GM18858 (cell line): ENCODE measurements around the gene KLHDC10.
"Not testable (repeated sequence)": the region's sequence is repeated elsewhere in the genome, so short reads cannot be mapped to it uniquely, and the experiment has no call there.

Experiments
- ATAC-seq: cut with Tn5 transposase; IDR thresholded peaks from one replicate; pipeline ENCODE4 v1.9.1; 2021; ENCODE audit not compliant: unreplicated experiment

KLHDC10 gene

GRCh38 chr7:130139193-130139960 lies 69.0 kb downstream of the KLHDC10 start:
- ATAC-seq, result no peak

DNA sequence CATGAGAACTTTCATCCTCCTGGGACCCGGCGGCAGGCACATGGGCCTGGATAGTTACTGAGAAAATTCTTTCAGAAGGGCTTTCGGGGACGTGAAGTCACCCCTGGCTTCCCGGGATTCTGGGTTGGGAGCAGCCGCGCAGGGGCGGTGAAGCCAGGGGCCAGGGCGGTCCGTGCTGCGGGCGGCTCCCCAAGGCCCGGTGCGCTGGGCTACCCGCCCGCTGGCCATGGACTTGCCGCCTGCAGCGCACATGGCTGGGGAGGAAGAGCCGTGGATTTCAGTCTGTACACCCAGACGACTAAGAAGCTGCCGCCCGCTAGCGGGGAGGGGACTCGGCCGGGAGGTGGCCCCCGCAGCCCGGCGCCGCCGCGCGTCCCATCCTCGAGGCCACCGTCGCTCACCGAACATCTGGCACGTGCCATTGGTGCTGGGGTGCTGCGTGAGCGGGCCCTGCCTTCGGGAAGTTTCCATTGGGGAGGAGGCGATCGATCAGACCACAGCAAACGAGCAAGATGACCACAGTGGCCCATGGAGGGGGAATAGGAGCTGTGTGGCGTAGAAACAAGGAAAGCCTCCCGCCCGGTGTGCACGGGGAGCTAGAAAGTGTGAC lies 70.3 kb downstream of the KLHDC10 start:
- ATAC-seq, result no peak

DNA sequence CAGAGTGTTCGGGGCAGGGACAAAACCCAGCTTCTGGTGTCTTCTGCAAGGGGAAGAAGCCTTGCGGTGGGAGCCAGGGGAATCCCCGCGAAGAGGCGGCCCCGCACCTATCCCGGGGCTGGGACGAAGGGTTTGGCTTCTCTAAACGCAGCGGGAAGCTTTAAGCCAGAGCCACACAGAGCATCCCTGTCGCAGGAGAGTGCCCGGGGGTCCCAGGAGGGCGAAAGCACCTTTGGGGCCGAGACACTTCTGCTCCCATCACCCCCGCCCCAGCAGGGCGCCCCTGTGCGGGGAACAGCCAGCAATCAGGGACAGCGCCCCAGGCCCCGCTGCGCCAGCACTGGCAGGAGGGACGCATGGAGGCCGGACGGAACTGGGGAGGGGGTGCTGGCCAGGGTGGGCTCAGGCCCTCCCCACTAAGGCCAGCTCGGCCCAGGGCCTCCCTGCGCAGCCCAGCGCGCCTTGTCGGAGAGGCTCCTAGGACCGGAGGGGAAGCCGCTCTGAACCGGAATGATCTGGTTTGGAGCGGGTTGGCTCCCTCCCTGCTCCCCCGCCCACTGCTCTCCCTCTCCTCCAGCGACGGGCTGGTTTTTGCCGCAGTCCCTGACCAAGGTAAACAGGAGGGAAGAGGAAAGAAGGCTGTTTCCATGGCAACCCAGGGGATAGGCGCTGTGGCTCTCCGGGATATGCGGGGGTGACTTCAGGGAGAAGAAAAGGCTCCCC lies 71.0 kb downstream of the KLHDC10 start:
- peak; percentile 47 for ATAC-seq

DNA sequence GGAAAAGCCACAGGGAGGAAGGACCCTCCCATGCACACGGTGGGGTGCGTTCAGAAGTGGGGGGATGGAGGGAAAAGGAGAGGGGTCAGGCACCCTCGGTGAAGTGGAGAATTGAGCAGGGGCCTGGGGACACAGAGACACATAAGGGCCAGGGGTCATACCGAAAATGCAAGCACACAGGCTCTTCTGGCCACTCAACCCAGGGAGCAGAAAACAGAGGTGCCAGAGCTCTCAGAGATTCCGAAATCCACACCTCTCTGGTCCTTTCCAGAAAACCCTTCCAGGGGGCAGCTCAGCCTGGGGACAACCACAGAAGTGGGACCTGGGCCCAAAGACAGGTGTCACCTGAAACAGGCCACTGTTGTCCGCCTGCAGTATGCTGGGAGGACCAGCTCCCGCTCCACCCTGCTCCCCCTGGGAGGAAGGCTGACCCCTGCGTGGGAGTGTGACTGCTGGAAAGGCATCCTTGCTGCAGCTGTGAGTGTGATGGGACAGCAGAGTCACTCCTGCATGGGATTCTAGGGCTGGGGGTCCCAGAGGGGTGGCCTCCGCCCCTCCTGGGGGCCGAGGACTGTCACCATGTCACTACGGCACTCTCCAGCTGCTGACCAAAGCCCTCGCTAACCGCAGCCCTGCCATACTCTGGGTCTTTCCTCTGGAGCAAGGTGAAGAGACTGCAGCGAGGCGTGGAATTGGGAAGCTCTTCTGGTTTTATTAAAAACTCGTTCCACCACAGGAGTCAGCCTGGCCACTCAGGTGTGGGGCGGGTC lies 71.7 kb downstream of the KLHDC10 start:
- no peak for ATAC-seq

GRCh38 chr7:130142654-130143333 lies 72.5 kb downstream of the KLHDC10 start:
- ATAC-seq, result no peak

DNA sequence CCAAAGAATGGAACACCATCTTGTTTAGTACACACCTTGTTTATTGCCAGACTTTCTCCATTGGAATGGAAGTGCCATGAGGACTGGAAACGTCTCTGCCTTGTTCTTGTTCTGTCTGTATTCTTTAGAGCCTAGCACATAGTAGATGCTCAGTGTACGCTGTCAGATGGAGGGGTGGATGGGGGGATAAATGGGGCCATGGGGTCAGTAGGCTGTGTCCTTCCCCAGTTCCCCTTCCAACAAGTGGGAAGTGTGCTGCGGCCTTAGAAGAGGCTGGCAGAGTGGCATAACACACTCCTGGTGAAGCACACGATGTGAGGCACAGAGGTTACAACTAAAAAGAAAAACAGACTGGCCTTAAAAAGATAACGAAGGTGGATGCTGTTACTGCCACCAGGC lies 73.0 kb downstream of the KLHDC10 start:
- no peak for ATAC-seq

DNA sequence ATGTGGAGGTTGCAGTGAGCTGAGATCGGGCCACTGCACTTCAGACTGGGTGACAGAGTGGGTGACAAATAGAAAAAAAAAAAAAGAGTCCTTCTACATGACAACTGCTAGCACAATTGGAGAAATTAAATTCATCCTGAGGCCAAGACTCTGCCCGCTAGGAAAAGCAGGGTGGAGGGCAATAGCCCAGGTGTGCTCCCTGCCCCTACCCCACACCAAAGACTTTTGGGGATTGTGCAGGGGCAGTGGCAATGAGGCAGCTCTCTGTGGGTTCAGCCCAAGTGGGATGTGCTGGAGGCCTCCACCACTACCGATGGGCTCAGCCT lies 73.6 kb downstream of the KLHDC10 start:
- ATAC-seq, result no peak

DNA sequence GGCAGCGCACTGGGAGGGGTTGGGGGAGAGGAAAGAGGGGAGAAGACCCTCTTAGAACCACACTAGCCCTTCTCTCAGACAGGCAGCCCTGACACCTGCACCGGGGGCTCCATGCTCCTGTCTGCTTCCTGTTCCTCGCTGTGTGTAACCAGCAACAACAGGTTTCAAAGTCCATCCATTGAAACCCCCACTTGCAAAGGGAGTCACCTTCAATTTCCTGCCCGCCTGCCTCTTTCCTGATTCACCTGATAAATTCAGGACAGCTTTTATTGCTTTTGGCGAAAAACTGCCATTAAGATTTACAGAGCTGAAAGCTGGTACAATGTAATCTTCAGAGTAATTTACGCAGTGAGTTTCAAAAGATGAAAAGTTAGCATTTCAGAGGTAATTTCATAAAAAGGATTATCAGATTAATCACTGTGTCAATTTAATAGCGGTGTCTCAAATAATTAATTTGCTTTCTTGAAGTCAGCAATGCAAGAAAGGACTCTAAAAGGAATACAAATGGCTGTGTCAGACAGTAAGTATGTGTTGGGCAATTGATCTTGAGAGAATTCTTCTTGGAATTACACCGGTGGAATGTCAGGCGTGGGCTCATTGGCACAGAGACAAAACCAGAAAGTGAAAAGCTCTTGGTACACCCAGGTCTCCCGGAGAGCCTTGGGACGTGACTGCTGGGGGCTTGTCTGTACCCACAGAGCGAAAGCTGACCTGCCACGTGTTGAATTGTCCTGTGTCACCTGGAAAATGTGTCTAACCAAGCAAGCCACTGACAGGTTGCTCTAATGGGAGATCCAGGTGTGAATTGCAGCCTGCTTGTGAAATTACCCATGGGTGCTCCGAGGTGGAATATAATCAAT lies 74.2 kb downstream of the KLHDC10 start:
- no peak for ATAC-seq

DNA sequence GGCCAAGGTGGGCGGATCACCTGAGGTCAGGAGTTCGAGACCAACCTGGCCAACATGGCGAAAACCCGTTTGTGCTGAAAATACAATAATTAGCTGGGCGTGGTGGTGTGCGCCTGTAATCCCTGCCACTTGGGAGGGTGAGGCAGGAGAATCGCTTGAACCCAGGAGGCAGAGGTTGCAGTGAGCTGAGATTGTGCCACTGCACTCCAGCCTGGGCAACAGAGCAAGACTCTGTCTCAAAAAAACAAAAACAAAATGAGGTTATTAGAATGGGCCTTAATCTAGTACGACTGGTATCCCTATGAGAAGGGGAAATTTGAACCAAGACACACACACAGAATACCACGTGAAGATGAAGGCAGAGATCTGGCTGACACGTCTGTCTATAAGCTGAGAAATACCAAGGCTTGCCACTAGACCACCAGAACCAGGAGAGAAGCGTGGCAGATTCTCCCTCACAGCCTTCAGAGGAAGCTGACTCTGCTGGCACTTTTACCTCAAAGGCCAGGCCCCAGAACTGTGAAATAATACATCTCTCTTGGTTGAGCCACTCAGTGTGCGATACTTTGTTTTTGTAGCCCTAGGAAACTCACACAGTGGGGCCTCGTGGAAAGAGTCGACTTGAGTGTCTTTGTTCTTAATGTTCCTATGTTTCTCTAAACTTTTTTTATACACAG lies 75.2 kb downstream of the KLHDC10 start:
- ATAC-seq, result no peak

DNA sequence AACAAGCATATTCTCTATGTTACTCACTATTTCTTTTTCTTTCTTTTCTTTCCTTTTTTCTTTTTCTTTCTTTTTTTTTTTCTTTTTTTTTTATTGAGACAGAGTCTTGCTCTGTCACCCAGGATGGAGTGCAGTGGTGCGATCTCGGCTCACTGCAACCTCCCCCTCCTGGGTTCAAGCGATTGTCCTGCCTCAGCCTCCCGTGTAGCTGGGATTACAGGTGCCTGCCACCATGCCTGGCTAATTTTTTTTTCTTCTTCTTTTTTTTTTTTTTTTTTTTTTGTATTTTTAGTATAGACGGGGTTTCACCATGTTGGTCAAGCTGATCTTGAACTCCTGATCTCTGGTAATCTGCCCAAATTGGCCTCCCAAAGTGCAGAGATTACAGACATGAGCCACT lies 75.8 kb downstream of the KLHDC10 start:
- not testable (repeated sequence) for ATAC-seq

- no peak for ATAC-seq
Observed at GRCh38 chr7:130146693-130147405, 76.5 kb downstream of the KLHDC10 start.

DNA sequence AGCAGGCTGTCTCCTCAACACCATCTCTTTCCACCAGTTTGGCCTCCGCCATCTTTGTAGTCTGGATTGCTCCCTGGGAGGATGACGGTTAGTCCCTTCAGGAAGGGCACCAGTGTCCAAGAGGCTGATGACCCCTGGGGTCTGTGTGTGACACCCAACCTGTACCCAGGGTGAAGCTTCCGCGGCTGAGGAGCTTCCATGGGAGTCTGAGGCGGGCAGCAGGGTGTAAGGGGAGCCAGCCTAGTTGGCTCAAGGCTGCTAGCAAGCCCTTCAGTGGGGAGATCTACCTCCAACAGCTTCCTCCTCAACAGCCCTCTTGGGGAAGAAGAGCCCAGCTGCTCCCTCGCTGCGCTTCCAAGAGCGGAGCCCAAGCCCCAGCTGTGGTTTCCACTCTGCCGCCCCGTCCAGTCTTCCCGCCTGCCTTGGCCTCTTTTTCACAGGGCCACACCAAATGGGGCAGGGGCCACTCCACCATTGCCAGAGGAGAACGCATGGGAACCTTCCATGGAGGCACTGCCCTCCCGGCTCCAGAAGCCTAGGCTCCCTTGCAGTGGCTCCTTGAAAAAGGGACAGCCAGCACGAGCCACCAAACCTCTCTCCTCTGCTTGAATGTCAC lies 77.5 kb downstream of the KLHDC10 start:
- no peak for ATAC-seq

DNA sequence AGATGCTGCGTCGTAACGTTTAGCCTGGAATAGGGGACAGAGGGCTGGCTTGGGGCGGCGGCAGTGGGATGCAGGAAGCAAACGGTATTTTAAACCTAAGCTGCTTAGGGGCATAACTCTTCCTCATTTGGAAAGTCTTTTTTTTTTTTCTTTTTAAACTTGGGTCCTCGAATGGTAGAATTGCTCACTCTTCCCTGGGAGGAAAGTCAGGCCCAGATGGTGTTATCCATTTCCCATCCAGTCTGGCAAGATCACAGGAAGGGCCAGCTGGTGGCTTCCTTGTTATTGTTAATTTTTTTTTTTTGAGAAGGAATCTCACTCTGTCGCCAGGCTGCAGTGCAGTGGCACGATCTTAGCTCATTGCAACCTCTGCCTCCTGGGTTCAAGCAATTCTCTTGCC lies 78.2 kb downstream of the KLHDC10 start:
- no peak for ATAC-seq

- no peak for ATAC-seq
Observed at GRCh38 chr7:130149281-130150139, 79.2 kb downstream of the KLHDC10 start.

DNA sequence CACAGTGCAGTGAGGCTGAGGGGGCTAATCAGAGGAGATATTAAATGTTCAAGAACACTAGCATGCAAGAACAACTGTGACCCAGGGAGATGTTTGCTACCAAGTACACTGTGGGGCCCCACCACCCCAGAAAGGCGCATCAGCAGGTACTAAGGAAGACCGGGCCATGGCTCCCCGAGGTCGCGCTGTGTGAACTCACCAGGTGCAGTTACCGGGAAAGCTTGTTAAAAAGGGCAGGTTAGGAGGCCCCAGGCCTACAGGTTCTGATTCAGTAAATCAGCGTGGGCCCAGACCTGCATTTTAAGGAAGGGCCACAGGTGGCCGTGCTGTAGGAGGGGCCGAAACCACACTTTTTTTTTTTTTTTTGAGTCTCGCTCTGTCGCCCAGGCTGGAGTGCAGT lies 80.3 kb downstream of the KLHDC10 start:
- ATAC-seq, result no peak

GRCh38 chr7:130151591-130152492 lies 81.5 kb downstream of the KLHDC10 start:
- no peak for ATAC-seq
